A673 (cell line): ENCODE measurements around the gene CEACAM5.

ENCODE experiments used
- EZH2 ChIP-seq: fragments of 200-600 bp; sonication (generic); IDR thresholded peaks from 2 replicates; pipeline ENCODE4 v1.6.1; 2017; ENCODE audit warnings: borderline replicate concordance, low read depth, mild to moderate bottlenecking, mixed read lengths, antibody characterized with exemption, low read length; ENCODE audit not compliant: poor library complexity, severe bottlenecking
- TF ChIP-seq, protein P1 (sequence below): fragments of 300-800, 200-600 bp; sonication (generic); conservative IDR thresholded peaks from 2 replicates; pipeline ENCODE4 v1.5.1; 2017; ENCODE audit warnings: low read depth, mild to moderate bottlenecking, antibody characterized with exemption, low read length, moderate library complexity, mixed read lengths

DNA sequence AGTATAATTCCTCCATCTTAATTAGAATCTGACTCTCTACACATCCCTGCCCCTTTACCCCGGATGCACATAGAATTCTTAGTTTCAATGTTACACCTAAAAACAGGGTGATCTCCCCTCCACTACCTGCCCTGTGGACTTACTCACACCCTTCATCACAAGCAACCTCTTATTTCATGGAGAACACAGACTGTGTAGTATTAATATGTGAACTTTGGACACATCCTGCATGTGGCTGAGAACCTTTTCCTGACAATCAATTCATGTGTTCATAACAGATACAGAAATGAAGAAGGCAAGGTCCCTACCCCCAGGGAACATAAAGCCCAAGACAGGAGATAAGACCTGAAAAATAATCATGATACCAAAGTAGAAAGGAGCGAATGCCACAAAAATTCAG, 58.7 kb downstream of the CEACAM5 start:
- TF ChIP-seq, protein P1, sequence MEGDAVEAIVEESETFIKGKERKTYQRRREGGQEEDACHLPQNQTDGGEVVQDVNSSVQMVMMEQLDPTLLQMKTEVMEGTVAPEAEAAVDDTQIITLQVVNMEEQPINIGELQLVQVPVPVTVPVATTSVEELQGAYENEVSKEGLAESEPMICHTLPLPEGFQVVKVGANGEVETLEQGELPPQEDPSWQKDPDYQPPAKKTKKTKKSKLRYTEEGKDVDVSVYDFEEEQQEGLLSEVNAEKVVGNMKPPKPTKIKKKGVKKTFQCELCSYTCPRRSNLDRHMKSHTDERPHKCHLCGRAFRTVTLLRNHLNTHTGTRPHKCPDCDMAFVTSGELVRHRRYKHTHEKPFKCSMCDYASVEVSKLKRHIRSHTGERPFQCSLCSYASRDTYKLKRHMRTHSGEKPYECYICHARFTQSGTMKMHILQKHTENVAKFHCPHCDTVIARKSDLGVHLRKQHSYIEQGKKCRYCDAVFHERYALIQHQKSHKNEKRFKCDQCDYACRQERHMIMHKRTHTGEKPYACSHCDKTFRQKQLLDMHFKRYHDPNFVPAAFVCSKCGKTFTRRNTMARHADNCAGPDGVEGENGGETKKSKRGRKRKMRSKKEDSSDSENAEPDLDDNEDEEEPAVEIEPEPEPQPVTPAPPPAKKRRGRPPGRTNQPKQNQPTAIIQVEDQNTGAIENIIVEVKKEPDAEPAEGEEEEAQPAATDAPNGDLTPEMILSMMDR, result no peak
- no peak for TF ChIP-seq EZH2
